C4-2B (cell line): ENCODE measurements around the gene PIK3R3.

Experiments used
- CTCF ChIP-seq: fragments of 450-650 bp; conservative IDR thresholded peaks from 2 replicates; pipeline ENCODE4 v1.5.1; 2017; ENCODE audit warnings: mild to moderate bottlenecking
- ZFX ChIP-seq: fragments of 450-650 bp; IDR thresholded peaks from 2 replicates; pipeline ENCODE4 v1.6.1; 2017

GRCh38 chr1:45999507-45999906 is 132.9 kb downstream of the PIK3R3 start:
- TF ChIP-seq CTCF, result no peak
- TF ChIP-seq ZFX, result no peak
